Stimulated activated CD8-positive, alpha-beta memory T cell treated with anti-CD3 and anti-CD28 coated beads, Interleukin-2, amount 100 ng/mL, for 1 hour (primary cell): ENCODE results near the gene KCNMA1.
"Not testable (repeated sequence)": the region's sequence is repeated elsewhere in the genome, so short reads cannot be mapped to it uniquely, and the experiment has no call there.

Experiments
- DNase-seq, 2 donors: peaks; one replicate each; pipeline ENCODE4 v3.0.0-alpha.2; 2020; ENCODE audit warnings: low read depth in 2 of 2

KCNMA1 gene

DNA sequence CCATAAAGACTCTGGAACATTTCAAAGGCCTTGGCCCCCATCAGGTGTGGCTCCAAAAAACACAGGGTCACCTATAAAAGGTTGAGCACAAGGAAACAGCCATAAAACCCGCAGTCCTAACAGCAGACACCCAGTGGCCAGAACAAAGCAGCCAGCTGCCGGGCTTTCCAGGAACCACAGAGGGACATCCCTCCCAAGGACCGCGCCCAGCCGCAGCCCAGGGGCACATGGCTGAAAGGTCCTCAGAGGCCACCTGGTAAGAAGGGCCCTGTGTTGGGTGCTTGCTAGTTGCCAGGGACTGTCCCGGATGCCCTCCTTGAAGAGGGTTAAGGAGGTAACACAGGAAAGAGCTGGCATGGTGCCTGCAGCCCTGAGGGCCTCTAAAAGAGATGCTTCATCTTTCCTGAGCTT is 32.7 kb downstream of the KCNMA1 start:
- no peak for DNase-seq

DNA sequence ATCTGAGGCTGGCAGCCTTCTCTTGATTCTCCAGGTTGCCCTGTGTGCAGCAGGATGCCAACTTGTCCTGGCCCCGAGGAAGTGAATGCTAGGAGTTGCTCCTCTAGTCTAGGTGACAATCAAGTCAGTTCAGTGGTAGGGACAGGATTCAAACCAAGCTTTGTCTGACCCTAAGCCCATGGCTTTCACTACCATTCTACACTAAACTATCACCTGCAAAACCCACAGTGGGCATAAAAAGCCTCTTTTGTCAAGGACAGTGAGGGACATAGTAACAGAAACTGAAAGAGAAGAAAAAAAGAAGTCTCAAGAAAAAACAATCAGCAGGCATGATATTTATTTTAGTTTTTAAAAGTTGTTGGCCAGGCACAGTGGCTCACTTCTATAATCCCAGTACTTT is 33.5 kb downstream of the KCNMA1 start:
- DNase-seq, result no peak

DNA sequence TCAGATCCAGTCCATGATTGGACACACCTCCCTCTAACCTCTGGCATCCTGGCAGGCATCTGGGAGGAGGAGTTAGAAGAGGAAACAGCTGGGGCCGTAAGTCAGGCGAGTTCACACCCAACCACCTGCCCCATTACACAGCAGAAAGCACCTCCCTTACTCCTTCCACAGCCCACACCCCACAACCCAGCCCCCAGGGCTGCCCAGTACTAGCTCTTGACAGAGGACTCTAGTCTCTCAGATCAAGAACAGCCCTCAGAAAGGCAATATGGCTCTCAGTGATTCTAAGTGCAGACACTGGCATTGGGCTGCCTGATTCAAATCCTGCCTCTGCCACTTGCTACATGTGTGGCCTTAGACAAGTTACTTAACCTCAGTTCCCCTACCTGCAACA is 34.1 kb downstream of the KCNMA1 start:
- DNase-seq, result no peak

DNA sequence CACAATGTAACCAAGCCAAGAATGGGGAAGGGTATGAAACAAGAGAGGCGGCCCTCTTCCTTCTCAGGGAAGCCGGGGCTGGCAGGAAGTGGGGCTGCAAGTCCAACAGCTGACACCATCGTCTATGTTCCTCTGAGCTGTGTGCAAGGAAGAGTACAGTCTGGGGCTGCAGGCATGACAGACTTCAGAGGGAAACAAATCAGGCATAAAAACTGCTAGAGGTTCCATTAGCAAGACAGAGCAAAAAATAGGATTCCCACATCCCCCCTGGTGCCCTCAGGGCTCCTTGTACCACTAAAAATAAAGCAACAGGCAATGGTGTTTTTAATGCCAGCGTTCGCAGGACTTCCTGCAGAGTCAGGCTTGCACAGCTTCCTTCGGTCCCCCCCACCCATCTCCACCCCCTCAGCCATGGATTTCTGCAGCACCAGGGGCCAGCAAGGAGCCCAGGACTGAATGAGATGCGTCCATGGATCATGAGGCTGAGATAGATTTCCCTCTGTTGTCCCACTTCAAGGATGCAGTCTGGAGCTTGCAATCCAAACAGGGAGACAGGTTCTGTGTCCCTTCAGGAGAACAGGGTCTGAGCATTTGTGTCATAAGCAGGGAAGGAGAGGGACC is 34.6 kb downstream of the KCNMA1 start:
- no peak for DNase-seq

DNA sequence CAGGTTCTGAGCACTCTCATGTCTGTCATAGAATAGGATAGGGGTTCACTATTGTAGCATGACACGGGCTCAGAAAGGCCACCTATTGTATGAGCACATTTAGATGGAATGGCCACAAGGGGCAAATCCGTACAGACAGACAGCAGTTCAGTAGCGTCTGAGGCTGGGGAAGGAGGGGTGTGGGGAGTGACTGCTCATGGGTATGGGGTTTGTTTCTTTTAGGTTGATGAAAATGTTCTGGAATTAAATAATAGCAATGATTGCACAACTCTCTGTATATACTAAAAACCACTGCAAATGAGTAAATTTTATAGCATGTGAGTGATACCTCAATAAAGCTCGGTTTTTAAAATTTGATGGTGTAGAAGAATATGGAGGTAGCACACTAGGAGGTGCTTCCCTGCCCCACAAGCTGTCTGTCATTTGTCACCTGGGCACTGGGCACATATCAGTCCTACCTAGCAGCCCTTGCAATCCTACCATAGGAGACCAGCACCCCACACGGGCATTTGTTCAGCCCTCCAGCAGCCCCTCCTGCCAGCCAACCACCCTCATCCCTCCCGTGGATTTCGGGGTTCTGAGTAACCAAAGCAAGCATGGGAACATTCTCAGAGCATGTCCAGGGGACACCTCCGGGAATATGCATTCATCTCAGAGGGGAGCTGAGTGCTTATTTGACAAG is 35.2 kb downstream of the KCNMA1 start:
- no peak for DNase-seq

DNA sequence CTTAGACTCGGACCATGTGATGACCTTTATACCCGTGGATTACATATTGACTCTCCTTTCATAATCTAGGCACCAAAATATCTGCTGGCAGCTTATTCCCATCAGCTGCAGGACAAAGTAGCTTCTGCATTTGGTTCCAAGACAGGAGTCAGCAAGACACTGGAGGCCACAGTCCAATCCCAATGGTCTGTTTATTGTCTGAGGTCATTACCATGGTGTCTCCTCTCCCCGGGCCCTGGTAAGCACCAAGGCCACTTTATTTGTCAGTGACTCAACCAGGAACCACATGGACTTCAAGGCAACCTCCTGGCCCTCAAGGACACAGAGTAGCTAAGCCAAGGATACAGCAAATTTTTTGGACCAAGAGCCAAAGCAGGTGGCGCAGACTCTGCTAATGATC is 36.1 kb downstream of the KCNMA1 start:
- DNase-seq, result no peak

DNA sequence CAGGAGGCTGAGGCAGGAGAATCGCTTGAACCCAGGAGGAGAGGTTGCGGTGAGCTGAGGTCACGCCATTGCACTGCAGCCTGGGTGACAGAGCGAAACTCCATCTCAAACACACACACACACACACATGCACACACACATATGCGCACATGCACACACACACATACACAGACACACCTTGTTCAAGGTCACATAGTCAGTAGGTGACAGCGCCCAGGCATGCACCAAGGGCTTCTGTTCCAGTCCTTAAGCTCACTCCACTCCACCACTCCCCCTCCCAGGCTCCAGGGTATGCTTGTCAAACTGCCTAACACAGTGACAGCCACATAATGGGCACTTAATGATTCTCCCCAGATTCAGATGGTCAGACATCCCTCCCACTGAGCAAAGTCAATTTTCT is 37.0 kb downstream of the KCNMA1 start:
- no peak for DNase-seq

DNA sequence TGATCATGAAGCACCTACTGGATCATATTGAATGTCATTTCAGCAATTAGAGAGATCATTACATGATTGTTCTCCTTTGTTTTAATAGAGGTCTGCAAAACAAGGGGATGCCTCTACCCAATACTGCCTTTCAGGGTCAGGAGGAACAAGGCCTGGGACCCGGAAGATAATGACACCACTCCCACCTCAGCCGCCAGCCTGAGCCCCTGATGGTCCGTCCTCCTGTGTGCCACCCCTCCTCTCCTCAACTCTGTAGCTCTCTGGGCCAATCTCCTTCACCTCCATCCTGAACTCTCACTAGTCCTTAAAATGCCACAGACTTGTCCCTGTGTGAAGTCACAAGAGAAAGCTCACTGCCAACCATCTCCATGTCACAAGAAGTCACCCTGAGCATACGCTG is 38.0 kb downstream of the KCNMA1 start:
- no peak for DNase-seq

DNA sequence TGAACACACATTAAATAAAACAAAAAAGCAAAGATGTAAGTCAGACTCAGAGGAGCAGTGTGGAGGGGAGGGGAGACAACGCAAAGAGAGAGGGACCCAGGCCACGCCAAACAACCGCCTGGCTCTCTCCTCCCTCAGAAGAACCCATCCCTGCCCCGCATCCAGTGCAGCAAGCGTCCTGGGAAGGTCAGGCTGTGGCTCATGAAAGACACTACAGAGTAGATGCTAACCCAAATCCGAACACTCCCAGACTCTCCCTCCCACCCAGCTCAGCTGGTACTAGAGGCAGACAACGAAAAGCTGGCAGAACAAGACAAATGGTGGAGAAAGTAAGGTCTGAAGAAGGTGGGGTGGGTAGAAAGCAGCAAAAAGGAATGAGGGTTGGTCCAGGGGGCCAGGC is 39.0 kb downstream of the KCNMA1 start:
- no peak for DNase-seq

DNA sequence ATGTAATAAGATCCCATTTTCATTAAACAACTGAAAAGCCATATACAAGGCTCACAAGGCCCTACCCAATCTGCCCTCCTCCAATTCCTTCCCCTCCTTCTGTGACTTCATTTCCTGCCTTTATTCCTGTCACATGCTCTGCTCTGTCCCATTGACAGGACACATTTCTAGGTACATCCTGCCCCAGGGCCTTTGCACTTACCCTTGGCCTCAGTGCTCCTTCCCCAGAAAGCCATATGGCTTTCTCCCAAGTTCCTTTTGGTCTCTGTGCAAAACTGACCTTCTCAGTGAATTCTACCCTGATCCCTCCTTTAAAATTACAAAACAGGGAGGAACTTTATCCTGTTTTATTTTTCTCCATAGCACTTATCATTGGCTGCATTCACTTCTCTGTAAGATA is 40.0 kb downstream of the KCNMA1 start:
- no peak for DNase-seq

DNA sequence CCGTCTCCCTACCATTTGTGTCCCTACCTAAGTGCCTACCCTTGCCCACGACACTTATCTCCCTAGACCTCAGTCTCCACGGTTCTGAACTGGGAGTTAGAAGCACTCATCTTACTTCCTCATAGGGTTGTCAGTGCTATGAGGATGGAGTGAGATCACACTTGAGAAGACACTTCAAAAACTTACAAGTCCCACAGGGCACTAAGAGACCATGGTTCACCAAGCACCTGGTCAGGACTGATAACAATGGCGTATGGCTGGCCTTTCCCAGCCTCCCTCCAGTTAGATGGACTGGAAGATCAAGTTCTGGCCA is 43.2 kb downstream of the KCNMA1 start:
- no peak for DNase-seq

DNA sequence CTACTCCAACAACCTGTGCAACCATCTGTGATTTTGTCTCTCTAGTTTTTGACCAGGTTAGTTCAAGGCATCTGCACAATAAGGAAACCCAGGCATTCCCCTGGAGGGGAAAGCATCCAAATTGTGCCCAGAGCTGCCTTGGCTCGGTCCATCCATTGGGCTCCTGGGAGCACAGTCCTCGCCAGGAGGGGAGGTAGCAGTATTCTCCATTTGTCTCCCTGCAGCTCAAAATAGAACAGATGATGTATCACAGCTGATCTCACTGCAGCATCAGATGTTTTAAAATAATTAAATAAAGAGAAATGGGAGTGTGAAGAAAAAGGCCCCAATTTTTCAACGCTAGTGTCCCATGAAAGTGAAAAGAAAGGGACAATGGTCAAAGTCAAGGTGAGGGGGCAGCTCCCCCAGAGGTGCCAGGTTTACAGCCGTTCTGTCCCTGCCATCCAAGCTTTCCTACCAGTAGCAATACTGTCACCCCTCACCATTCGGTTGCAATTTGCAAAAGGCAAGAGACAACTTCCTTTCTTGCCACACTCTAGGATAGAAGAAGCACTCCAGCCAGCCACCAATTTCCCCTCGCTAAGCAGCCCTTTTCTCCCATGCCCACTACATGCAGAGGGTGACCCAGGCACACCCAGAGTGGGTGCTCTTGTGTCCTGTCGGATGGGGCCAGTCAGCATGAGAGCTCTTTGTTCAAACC is 43.7 kb downstream of the KCNMA1 start:
- DNase-seq, result no peak

DNA sequence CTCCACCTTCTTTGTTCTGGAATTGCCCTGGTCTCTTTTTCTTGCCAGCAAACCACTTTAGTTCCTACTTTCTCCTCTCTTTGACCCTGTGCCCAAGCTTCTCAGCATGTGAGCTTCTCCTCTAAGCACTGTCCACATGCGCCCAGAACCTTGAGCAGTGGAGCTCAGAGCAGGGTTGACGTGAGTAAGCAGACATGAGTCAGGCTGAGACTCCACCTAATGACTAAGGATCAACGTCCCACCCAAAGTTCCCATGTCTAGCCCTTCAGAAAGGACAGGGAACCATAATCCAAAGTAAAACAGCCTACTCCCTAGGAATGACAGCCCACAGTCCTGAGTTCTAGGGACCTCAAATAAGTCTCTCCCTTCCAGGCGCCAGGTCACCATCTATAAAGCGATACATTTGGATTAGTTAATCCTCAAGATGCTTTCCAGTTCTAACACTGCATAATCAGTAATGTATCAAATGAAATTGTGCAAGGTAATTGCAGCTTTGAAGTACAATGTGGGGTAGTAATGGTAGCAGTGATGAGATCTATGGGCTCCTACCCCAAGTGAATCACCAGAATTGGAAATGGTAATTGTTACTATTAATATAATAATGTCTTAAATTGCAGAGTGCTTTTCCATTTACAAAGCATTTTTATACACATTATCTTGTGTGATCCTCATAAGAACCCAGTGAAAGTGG is 44.5 kb downstream of the KCNMA1 start:
- no peak for DNase-seq

DNA sequence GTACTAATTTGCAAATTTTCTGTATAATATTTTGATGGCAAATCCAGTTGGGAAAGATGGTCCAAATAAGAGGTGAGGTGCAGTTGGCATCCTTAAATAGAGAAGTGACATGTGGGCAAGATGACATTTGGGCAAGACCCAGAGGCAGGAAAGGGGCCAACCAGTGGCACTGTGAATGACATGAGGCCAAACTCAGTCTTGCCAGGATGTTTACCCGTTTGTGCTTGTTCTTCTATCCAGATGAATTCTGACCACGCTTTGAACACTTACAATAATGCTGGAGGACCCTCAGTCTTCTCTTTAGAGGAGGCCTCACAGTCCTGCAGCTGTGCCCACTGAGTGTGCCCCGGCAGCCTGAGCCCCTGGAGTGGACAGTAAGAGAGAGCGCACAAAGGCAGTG is 45.1 kb downstream of the KCNMA1 start:
- no peak for DNase-seq

DNA sequence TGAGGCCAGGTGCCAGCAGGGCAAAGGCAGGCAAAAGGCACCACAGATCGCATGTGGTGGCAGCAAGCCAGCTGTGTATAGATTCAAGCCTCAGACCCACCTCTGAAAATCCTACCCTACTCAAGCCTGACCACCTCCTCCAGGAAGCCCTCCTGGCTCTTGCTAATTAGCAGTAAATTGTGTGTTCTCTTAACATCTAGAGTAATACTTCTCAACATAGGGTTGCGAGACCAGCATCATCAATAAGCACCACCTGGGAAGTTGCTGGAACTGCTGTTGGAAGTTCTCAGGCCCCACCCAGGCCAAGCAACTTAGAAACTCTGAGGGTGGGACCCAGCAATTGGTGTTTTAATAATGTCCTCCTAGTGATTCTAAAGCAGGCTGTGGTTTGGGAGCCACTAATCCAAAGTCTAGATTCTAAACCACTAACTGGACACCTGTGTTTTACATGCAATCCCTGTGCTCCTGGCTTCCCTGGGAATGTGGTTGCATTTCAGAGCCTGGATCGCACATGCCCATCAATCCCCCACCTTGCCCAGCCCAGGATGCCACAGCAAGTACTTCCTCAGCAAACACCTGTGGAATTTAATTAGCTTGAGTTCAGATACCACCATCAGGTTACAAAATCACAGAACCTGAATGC is 46.2 kb downstream of the KCNMA1 start:
- DNase-seq, result no peak

DNA sequence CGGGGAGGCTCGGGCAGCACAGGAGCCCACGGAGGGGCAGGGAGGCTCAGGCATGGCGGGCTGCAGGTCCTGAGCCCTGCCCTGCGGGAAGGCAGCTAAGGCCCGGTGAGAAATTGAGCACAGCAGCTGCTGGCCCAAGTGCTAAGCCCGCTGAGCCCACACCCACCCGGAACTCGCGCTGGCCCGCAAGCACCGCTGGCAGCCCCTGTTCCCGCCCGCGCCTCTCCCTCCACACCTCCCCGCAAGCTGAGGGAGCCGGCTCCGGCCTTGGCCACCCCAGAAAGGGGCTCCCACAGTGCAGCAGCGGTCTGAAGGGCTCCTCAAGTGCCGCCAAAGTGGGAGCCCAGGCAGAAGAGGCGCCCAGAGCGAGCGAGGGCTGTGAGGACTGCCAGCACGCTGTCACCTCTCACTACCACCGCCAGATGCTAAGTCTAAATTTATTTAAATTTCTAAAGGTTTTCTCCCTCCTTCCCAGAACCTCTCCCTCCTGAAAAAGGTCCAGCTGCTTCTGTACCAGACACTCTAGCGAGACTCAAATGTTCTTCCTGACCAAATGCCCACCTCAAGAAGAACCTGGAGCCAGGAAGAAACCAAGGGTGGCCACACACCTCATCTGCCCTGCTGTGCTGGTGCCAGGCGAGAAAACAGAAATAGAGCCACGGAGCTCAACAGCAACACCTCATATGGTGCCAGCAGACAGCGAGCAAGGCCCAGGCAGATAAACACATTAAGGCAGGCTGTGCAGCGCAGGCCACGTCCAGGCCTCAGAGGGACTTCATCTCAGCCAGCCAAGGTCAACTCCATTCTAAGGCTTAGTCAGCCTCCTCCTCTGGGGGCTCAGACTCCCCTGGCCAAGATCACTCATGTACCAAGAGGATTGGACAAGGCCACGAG is 47.0 kb downstream of the KCNMA1 start:
- DNase-seq, result no peak

DNA sequence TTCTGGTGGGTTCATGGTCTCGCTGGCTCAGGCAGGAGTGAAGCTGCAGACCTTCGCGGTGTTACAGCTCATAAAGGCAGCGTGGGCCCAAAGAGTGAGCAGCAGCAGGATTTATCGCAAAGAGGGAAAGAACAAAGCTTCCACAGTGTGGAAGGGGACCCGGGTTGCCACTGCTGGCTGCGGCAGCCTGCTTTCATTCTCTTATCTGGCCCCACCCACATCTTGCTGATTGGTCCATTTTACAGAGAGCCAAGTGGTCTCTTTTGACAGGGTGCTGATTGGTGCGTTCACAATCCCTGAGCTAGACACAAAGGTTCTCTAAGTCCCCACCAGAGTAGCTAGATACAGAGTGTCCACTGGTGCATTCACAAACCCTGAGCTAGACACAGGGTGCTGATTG is 47.9 kb downstream of the KCNMA1 start:
- not testable (repeated sequence) for DNase-seq

DNA sequence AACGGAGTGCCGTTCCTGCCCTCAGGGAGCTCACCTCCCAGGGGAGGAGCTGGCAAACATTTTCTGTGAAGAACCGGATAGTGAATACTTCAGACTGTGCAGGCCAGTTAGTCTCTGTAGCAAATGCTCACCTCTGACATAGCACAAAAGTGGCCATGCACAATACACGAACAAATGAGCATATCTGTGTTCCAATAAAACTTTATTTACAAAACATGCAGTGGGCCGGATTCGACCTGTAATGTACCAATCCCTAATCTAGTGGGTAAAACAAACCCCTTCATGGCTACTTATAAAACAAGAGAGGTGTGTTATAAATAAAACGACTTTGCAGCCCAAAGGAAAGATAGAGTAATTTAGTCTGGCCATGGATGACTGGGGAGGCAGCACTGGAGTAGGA is 48.7 kb downstream of the KCNMA1 start:
- no peak for DNase-seq

DNA sequence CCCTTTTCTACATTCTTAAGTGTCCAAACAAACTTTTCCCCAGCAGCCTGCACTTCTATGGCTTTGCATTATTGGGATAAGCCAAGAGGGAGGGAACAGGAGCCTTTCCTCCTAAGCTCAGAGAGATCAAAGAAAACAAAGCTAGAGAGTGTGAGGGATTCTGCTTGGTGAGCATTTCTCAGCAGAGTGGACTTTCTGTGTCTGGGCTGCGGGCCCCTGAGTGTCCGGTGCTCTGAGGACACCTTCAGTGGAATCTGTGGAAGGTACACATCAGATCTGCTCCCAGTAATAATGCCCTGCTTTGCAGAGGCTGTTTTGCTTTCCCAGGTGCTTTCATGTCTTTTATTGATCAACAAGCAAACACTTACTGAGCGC is 50.2 kb downstream of the KCNMA1 start:
- DNase-seq, result no peak

DNA sequence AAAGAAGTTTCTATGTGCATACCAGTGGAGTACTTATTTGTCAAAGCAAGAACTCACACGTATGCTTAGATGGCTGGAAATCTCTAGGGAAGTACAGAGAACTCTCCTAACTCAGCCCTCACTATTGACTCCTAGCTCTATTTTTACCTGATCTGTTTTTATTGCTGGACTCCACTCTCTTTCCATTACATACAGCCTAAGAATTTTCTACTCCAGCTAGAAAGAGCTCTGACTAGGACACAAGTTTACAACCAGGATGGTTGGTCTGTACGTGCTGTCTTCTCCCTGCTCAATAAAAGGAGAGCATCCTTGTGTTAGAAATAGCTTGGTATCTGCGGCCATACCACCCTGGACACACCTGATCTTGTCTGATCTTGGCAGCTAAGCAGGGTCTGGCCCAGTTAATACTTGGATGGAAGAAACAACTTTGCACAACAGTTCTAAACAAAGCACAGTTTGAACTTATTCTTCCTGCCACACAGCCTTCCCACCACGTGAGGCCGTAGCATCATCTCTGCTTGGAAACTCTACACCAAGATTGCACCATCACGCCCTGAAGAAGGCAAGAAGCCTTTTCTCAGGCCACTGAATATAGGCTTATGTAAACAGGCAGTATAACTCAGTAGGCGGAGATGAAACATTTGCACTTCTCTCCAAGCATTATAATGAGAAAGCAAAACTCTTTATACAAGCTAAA is 50.7 kb downstream of the KCNMA1 start:
- DNase-seq, result no peak

DNA sequence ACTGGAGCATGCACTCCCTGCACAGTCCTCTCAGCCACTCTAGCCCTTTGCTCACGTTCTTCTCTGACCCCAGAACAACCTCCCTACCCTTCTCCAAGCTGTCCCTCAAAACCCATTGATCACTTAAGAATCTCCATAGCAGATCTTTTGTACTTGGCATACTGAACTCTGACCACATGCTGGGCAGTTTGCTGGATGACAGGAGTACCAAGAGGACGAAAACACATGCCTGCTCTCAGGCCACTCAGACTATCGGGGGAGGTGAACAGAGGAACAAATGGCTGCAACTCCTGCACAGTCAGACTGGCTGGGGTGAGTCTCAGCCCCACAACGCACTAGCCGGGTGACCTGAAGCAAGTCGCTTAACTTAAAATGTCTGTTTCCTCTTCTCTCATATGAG is 52.7 kb downstream of the KCNMA1 start:
- DNase-seq, result no peak
